Heart right ventricle (tissue), 16 donors: ENCODE measurements around the gene UBXN1. TPM values are rescaled to one million over a fixed set of nuclear protein-coding genes. Genes with fewer than 3 reads are reported as not detected.

Source experiments
- ATAC-seq, 8 donors: fragments of 200-7000 bp; cut with Tn5 transposase; one replicate each; pipeline ENCODE4 v1.9.1; 2020; ENCODE audit warnings: mild to moderate bottlenecking in 8 of 8, moderate library complexity in 8 of 8, moderate number of reproducible peaks in 1 of 8
- DNase-seq, 2 donors: peaks; one replicate each; pipeline ENCODE4 v3.0.0-alpha.2; 2020
- H3K27ac ChIP-seq, 10 donors: fragments of 200-600 bp; sonication (generic) in 2 of 10; one replicate each; pipeline versions ENCODE4 v1.5.0 to v1.8.0; 2020 to 2022; ENCODE audit warnings: mild to moderate bottlenecking in 3 of 10
- H3K27me3 ChIP-seq, 7 donors: fragments of 200-600 bp; one replicate each; pipeline ENCODE4 v1.8.0; 2021 to 2022; ENCODE audit warnings: mild to moderate bottlenecking in 2 of 7
- H3K36me3 ChIP-seq, 9 donors: fragments of 200-600 bp; sonication (generic) in 1 of 9; one replicate each; pipeline versions ENCODE4 v1.5.0 to v1.8.0; 2020 to 2022; ENCODE audit warnings: mild to moderate bottlenecking in 2 of 9
- H3K4me1 ChIP-seq, 9 donors: fragments of 200-600 bp; sonication (generic) in 1 of 9; one replicate each; pipeline versions ENCODE4 v1.5.0 to v1.8.0; 2020 to 2022; ENCODE audit warnings: mild to moderate bottlenecking in 4 of 9
- H3K4me3 ChIP-seq, 10 donors: fragments of 200-600 bp; sonication (generic) in 2 of 10; one replicate each; pipeline versions ENCODE4 v1.5.0 to v1.8.0; 2020 to 2022; ENCODE audit warnings: mild to moderate bottlenecking in 7 of 10, moderate library complexity in 2 of 10
- H3K9me3 ChIP-seq, 11 donors: fragments of 200-600 bp in 10 of 11; sonication (generic) in 2 of 11; one replicate each; pipeline versions ENCODE4 v1.5.0 to v1.8.0; 2013 to 2022; ENCODE audit warnings: mild to moderate bottlenecking in 2 of 11, control low read depth in 1 of 11, moderate library complexity in 1 of 11
- CTCF ChIP-seq, 9 donors: fragments of 200-600 bp; sonication (generic) in 2 of 9; IDR thresholded peaks; one replicate each; pipeline versions ENCODE4 v1.5.0 to v1.8.0; 2021 to 2022; ENCODE audit warnings: antibody characterized with exemption in 9 of 9, mild to moderate bottlenecking in 5 of 9, moderate library complexity in 1 of 9
- WGBS, 2 donors: extraction: QIAGEN DNeasy Blood & Tissue Kit; methylation state at CpG; one replicate each; pipeline ENCODE4 v1.1.7; 2013; ENCODE audit warnings: inconsistent platforms in 1 of 2; 5-methylcytosine and 5-hydroxymethylcytosine counted together
- intact Hi-C, 10 donors: fragments of 100-400 bp; cut with DNase I; formaldehyde crosslinking; loops; one replicate each; pipeline versions ENCODE4 v1.11.1 to v1.14.2; 2022
- polyA plus RNA-seq, 2 donors: library from polyadenylated mRNA; stranded (reverse); fragments of 200-250 nt; gene quantifications; one replicate each; pipeline ENCODE4 v1.2.3, GENCODE V29; 2013
- total RNA-seq, 10 donors: library from RNA; stranded (reverse); fragmentation: NEBNext Ultra II Directional in 3 of 10; extraction: Animal tissue kit (Norgen Biotek cat#: 25700) in 3 of 10; gene quantifications; one replicate each; pipeline versions ENCODE4 v1.2.1 to v1.2.4, GENCODE V29; 2021 to 2023
- donor health status: Arrhythmogenic right ventricular cardiomyopathy.
- donor health status: ischemic (EF 13 %, LVEDD 7.1; RV severe dilation, severe dysfunction).
- donor health status: healthy with polysubstance abuse.
- donor health status: DM: no; HTN: yes; CAD: no.
- donor health status: DM: no; HTN: no; CAD: no.
- donor health status: ischemic (EF 25% LVEDD 6.9; RV normal size, moderate dysfunction).
- donor health status: ischemic (EF 25% LVEDD 5.7; RV mildly dilated, moderate dysfunction).
- donor health status: healthy.
- donor health status: DM: yes; HTN: yes; CAD: no.
- donor health status: Ischemic cardiomyopathy.
- donor health status: ischemic (EF 35%, LVEDD 5.7; RV mildly dilated, moderate dysfunction).
- donor health status: nonischemic (EF 11% LVEDD 7.7; RV severe dilation, severe dysfunction).
- donor health status: DM: yes; HTN: yes; CAD: no.
- donor health status: PGD.
- donor health status: ischemic (EF 29% LVEDD 5.4; RV normal size, mild dysfunction).
- donor health status: nonischemic (EF 23%, LVEDD 6.1; RV moderate dilation, normal function).

UBXN1 gene
- total and polyA plus RNA-seq, 12 donors, result 57.8 to 175 (median 82.4) TPM

GRCh38 chr11:62724171-62724570 lies 45.3 kb upstream of the UBXN1 start:
- H3K27me3 ChIP-seq, result no peaks in the 10 kb centered on the region
- H3K36me3 ChIP-seq, result peaks cover 5 to 58% (median 51%) of the 10 kb centered on the region in 9 donors
- no peak for TF ChIP-seq CTCF (IDR thresholded peaks at IDR 0.05)
- H3K9me3 ChIP-seq, result no peaks in the 10 kb centered on the region
- ATAC-seq (no peak), DNase-seq (no peak)
- peak overlapping the region in 2 of 10 donors; percentile 93 to 99 for H3K27ac ChIP-seq
- H3K4me3 ChIP-seq, result peak overlapping the region in 7 of 10 donors; percentile 67 to 98 (median 92)
- H3K4me1 ChIP-seq, result peaks cover 3 to 53% (median 30%) of the 10 kb centered on the region in 9 donors
- intact Hi-C loops, result no loop called here
- 38 to 40% methylated on average over 8 of the region's 8 CpGs for WGBS, 2 donors

- Histone ChIP-seq H3K27ac (no peak overlapping the region), H3K9me3 (no peaks in the 10 kb centered on the region), H3K36me3 (peaks cover 9 to 80% (median 73%) of the 10 kb centered on the region in 9 donors), H3K4me3 (no peak overlapping the region), H3K27me3 (no peaks in the 10 kb centered on the region), H3K4me1 (peaks cover 3 to 58% (median 30%) of the 10 kb centered on the region in 9 donors)
- peak in 1 of 9 donors; percentile 10 for TF ChIP-seq CTCF (IDR thresholded peaks at IDR 0.05)
- DNase-seq (no peak), ATAC-seq (no peak)
- intact Hi-C loops, result no loop called here
- 48 to 61% methylated on average over 7 of the region's 7 CpGs for WGBS, 2 donors
Measured at GRCh38 chr11:62721994-62722393, 43.1 kb upstream of the UBXN1 start.

GRCh38 chr11:62719302-62719978 lies 40.6 kb upstream of the UBXN1 start:
- H3K4me1 ChIP-seq, result peaks cover 0 to 43% (median 17%) of the 10 kb centered on the region in 9 donors
- DNase-seq (no peak), ATAC-seq (no peak)
- no peak for TF ChIP-seq CTCF (IDR thresholded peaks at IDR 0.05)
- no peak overlapping the region for H3K4me3 ChIP-seq
- peaks cover 9 to 100% (median 97%) of the 10 kb centered on the region in 9 donors for H3K36me3 ChIP-seq
- intact Hi-C loops, result no loop called here
- H3K27ac ChIP-seq, result no peak overlapping the region
- H3K9me3 ChIP-seq, result no peaks in the 10 kb centered on the region
- 77 to 79% methylated on average over 2 of the region's 2 CpGs for WGBS, 2 donors
- H3K27me3 ChIP-seq, result no peaks in the 10 kb centered on the region

- no peak overlapping the region for H3K27ac ChIP-seq
- no peaks in the 10 kb centered on the region for H3K9me3 ChIP-seq
- intact Hi-C loops, result no loop called here
- peaks cover 6 to 100% (median 73%) of the 10 kb centered on the region in 9 donors for H3K36me3 ChIP-seq
- no peaks in the 10 kb centered on the region for H3K27me3 ChIP-seq
- TF ChIP-seq CTCF (IDR thresholded peaks at IDR 0.05), result no peak
- 92 to 94% methylated on average over 11 of the region's 11 CpGs for WGBS, 2 donors
- ATAC-seq, result no peak
- H3K4me3 ChIP-seq, result no peak overlapping the region
- no peak for DNase-seq
- H3K4me1 ChIP-seq, result peaks cover 0 to 43% (median 17%) of the 10 kb centered on the region in 9 donors
Measured at GRCh38 chr11:62716816-62717215, 37.9 kb upstream of the UBXN1 start.
